HG02798 (cell line): ENCODE data around the gene PLCL2.

ENCODE experiments used
- ATAC-seq: cut with Tn5 transposase; IDR thresholded peaks from one replicate; pipeline ENCODE4 v1.9.1; 2021; ENCODE audit warnings: mild to moderate bottlenecking; ENCODE audit not compliant: unreplicated experiment, poor library complexity

Gene PLCL2

GRCh38 chr3:16888785-16889607 lies 4.2 kb downstream of the PLCL2 start:
- peak; percentile 47 for ATAC-seq

DNA sequence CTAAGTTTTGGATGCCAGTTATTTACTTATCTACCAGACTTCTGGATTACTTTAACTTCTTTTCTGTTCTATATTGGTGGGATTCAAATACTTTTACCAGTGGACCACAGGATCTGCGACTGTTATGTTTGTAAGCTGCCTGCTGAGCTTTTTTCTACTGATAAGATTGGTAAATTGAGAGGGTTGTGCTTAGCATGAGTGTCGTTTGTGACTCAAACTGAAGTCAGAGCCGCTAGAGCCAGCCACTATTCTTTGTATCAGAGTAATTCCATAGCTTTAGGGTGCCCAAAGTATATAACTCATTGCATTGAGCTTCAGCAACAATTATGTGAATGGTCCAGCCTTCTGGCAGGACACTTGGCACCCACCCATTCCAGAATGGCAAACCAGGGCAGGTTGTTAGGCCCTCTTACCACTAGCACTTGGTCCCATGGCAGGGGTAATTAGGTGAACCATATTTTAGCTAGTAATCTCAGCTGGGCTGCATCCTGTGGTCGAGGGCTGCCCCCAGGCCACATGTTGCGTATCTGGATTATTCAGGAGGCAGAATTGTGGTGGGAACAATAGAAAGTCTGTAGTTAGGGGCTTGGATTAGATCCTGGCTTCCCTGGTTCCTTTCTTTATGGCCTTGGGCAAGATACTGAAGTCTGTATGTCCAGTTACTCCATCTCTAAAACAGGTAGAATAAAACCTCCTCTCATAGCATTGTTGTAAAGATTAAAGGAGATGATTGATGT lies 6.0 kb downstream of the PLCL2 start:
- ATAC-seq: no peak

DNA sequence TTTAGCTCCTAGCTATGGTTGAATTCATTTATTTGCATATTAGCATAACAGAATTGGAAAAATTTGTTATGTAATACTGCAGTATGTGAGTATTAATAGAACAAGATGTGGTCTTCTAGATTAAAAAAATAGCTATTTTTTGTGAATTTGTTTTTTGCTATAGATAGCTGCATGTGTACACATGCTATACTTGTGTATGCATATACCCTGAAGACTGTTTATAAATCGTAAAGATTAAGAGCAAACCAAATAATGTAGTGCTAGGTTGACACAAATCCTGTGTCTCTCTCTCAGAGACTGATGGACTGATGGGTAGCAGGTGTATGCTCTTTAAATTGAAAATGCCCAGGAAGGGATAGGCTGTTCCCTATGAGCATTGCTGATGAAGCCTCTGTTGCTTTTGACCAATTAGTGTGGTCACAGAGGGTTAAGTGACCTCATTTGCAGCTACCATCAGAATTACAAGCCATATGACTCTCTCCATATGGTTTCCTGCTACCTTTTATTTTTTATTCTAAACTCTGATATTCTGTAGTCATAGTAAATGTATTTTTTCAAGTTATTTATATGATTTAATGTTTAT lies 9.0 kb downstream of the PLCL2 start:
- ATAC-seq: no peak

GRCh38 chr3:16896094-16896627 lies 11.4 kb downstream of the PLCL2 start:
- ATAC-seq: no peak

GRCh38 chr3:16896820-16897219 lies 12.1 kb downstream of the PLCL2 start:
- ATAC-seq: no peak

- ATAC-seq: peak; percentile 72
These were observed 12.6 kb downstream of the PLCL2 start for GRCh38 chr3:16897254-16897926.

DNA sequence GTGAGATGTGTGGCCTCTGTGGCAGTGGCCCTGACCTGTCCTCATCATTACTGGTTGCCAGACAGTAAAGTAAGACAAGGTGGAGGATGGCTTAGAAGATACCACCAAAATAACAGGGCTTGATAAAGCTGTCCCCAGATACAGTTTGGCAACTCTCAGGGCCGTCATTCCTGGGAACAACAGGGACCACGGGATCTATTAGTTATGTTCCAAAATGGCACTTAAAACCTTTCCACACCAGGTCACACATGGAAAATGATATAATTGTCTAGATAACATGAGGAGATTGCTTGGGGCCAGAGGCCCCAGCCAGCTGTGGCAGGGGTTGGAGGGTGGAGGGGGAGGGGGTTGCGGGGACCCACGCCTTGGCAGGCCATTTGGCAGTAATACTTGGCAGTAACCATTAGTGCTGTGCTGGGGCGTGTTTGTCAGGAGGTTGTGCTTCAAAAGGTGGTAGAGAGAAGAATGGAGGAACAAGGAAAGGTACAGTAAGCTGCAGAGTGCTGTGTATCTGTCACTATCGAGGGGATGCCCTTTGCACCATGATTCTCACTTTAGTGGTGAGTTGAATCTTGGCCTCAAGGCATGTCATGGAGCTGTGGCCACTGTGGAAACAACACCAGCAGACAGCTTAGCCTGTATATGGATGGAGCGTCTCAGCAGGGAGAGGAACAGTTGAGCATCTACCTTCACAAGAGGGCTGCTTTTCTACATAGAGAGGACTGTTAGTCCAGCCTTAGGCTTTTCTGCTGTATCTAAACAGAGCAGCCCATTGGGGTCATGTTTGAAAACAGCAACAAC lies 14.0 kb downstream of the PLCL2 start:
- ATAC-seq: no peak

GRCh38 chr3:16899919-16900318 lies 15.2 kb downstream of the PLCL2 start:
- no peak for ATAC-seq

GRCh38 chr3:16900779-16901440 lies 16.2 kb downstream of the PLCL2 start:
- ATAC-seq: no peak

- ATAC-seq: peak; percentile 42
These were observed 20.0 kb downstream of the PLCL2 start for GRCh38 chr3:16904423-16905417.

DNA sequence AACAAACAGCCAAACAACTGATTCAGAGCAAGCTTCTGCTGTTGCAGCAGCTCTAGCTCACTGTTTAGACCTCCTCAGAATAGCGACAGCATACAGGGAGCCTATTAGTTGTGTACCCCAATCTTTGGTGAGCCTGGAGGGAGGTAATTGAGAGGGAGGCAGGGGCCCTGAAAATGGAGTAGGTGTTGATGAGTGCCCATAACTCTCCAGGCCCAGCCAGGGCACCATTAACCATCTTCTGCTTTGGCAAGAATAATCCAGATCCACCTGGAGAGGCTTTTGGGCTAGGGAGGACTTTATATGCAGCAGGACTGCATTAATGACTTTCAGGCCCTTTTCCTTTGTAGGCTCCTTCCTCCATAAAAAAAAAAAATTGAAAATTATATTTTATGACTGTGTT lies 20.9 kb downstream of the PLCL2 start:
- ATAC-seq: no peak

- ATAC-seq: no peak
These were observed 21.9 kb downstream of the PLCL2 start for GRCh38 chr3:16906682-16907081.

GRCh38 chr3:16907243-16907642 lies 22.5 kb downstream of the PLCL2 start:
- peak; percentile 70 for ATAC-seq

DNA sequence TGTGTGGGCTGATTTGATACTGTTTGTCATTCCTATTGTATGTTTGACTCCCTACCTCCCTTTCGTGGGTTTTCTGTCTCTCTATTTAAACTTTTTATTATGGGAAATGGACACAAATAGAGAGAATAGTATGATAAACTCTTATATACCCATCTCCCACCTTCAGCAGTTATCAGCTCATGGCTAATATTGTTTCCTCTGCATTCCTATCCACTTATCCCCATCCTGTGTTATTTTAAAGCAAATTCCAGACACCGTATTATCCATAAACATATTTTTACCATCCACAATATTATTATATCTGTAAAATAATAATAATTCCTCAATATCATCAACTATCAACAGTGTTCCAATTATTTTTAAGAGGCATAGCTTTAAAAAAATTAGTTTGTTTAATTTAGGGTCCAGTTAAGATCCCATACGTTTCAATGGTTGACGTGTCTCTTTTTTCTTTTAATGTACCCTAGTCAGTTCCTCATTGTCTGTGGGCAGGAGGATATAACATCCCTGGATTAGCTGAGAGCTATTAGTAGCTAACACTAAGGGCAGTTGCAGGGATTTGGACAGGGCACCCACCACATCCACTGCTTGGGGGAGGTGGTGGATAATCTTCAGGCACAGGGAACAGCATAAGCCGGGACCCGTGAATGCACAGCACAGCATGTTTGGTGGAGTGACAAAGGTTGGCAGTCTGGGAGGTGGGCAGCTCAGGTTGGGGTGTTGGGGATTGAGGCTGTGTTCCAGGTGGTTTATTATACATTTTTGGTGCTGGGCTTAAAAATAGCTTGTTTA lies 23.5 kb downstream of the PLCL2 start:
- no peak for ATAC-seq

DNA sequence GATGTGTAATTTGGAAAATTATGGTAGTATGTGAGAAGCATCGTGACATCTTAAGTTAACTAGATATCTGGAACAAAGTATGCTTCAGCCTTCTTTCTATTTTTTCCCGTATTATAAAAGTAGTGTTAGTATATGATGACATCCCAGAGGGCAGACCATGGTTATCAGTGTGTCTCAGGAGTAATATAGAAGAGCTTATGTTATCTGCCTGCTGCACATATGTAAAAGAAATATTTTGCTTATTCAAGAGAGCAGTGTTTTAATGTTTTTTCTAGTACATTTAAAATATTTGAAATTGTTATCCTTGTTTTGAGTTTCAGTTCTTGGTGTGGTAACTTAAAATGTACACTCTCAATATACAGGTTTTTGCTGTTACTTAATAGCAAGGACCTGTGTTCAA lies 24.1 kb downstream of the PLCL2 start:
- no peak for ATAC-seq

GRCh38 chr3:16909802-16910201 lies 25.0 kb downstream of the PLCL2 start:
- ATAC-seq: no peak

DNA sequence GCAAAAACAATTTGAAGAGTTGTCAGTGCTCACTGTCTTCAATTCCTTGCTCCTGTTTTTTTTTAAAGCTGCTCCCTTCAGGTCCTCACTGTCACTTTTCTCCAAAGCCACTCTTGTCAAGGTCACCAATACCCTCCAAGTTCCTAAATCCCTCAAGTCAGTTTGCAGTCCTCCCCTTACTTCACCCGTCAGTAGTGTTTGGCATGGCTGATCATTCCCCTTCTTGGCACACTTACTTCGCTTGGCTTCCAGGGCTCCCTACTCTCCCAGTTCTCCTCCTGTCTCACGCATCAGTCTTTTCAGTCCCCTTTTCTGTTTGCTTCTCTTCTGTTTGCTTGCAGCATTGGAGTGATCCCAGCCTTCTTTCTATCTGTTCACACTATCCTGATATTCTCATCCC lies 25.5 kb downstream of the PLCL2 start:
- no peak for ATAC-seq
